HG03342 (cell line): ENCODE results near the gene IL21.

Experiments
- ATAC-seq: cut with Tn5 transposase; IDR thresholded peaks from one replicate; pipeline ENCODE4 v1.9.1; 2021; ENCODE audit warnings: mild to moderate bottlenecking, moderate library complexity; ENCODE audit not compliant: unreplicated experiment

The IL21 gene

GRCh38 chr4:122635205-122635604 is 14.3 kb upstream of the IL21 start:
- no peak for ATAC-seq

GRCh38 chr4:122633211-122633610 is 12.3 kb upstream of the IL21 start:
- ATAC-seq: no peak

- ATAC-seq: peak; percentile 85
Measured at GRCh38 chr4:122632396-122633143, 11.7 kb upstream of the IL21 start.

GRCh38 chr4:122625156-122625555 is 4.3 kb upstream of the IL21 start:
- no peak for ATAC-seq

- ATAC-seq: no peak
Measured at GRCh38 chr4:122624205-122624604, 3.3 kb upstream of the IL21 start.

- ATAC-seq: no peak
Measured at GRCh38 chr4:122623637-122624166, 2.8 kb upstream of the IL21 start.

GRCh38 chr4:122622400-122622799 is 1.5 kb upstream of the IL21 start:
- ATAC-seq: no peak

GRCh38 chr4:122619611-122620010 is 1.3 kb downstream of the IL21 start:
- ATAC-seq: no peak

- ATAC-seq: no peak
Measured at GRCh38 chr4:122617597-122618593, 3.0 kb downstream of the IL21 start.

- no peak for ATAC-seq
Measured at GRCh38 chr4:122616915-122617596, 3.8 kb downstream of the IL21 start.

- ATAC-seq: no peak
Measured at GRCh38 chr4:122614621-122615020, 6.2 kb downstream of the IL21 start.

- ATAC-seq: no peak
Measured at GRCh38 chr4:122612540-122612939, 8.3 kb downstream of the IL21 start.

GRCh38 chr4:122606364-122607043 is 14.4 kb downstream of the IL21 start:
- ATAC-seq: no peak

GRCh38 chr4:122604146-122604545 is 16.7 kb downstream of the IL21 start:
- no peak for ATAC-seq

GRCh38 chr4:122603156-122603574 is 17.7 kb downstream of the IL21 start:
- no peak for ATAC-seq

GRCh38 chr4:122602277-122603142 is 18.4 kb downstream of the IL21 start:
- no peak for ATAC-seq

GRCh38 chr4:122591196-122591595 is 29.7 kb downstream of the IL21 start:
- ATAC-seq: no peak

- no peak for ATAC-seq
Measured at GRCh38 chr4:122588453-122589238, 32.2 kb downstream of the IL21 start.

- peak; percentile 63 for ATAC-seq
Measured at GRCh38 chr4:122584519-122584918, 36.3 kb downstream of the IL21 start.
